HG03060 (cell line): ENCODE data around the gene MTRFR.

Experiments
- ATAC-seq: cut with Tn5 transposase; IDR thresholded peaks from one replicate; pipeline ENCODE4 v1.9.1; 2021; ENCODE audit warnings: low read depth, moderate number of reproducible peaks; ENCODE audit not compliant: unreplicated experiment

MTRFR gene

GRCh38 chr12:123269896-123270213 is 36.6 kb downstream of the MTRFR start:
- no peak for ATAC-seq

DNA sequence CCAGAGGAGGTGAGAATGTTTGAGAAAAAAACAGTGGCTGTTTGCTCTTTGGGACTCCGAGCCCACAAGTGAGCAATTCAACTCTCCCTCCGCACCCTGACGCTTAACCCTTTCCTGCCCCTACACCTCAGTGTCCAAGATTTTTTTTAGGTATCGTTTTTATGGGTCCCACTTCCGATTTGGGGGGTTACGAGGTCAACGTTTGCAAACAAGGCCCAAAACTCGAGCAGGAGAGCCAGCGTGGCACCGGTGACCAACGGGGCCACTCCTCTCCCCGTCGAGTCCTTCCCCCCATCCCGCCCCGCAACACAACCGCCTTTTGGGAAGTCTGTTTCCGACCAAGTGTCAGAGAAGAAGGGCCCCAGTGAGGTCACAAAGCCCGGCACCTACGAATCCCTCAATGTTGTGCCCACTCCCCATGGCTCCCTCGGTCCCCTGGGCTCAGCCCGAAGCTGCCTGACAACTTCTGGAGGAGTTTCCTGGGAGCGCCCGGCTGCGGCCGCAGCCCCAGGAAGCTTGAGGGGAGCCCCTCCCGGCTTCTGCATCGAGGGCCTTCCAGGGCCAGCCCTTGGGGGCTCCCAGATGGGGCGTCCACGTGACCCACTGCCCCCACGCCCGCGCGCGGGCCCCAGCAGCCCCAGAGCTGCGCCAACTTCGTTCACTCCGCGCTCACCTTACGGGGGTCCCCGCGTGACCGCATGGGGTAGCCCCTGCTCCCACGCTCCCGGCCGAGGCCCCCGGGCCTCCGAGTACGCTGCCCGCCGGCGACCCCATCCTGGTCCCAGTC is 37.2 kb downstream of the MTRFR start:
- ATAC-seq, result no peak

GRCh38 chr12:123271001-123271668 is 37.9 kb downstream of the MTRFR start:
- no peak for ATAC-seq

- ATAC-seq, result no peak
Observed at GRCh38 chr12:123273166-123273565, 39.9 kb downstream of the MTRFR start.

GRCh38 chr12:123278101-123278627 is 44.9 kb downstream of the MTRFR start:
- ATAC-seq, result peak; percentile 96

DNA sequence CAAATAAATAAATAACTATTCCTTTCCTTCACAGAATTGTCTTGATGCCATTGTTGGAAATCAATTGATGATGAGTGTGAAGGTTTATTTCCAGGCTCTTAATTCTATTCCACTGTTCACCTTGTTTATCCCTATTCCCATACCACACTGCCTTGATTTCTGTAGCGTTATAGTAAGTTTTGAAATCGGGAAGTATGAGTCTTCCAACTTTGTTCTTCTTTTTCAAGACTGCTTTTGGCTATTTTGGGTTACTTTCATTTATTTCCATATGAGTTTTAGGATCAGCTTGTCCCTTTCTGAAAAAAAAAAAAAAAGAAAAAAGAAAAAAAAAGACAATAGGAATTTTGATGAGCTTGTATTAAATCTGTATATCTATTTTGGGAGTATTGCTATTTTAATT is 47.7 kb downstream of the MTRFR start:
- no peak for ATAC-seq

- no peak for ATAC-seq
Observed at GRCh38 chr12:123282111-123282510, 48.9 kb downstream of the MTRFR start.

- ATAC-seq, result no peak
Observed at GRCh38 chr12:123283461-123283860, 50.2 kb downstream of the MTRFR start.

DNA sequence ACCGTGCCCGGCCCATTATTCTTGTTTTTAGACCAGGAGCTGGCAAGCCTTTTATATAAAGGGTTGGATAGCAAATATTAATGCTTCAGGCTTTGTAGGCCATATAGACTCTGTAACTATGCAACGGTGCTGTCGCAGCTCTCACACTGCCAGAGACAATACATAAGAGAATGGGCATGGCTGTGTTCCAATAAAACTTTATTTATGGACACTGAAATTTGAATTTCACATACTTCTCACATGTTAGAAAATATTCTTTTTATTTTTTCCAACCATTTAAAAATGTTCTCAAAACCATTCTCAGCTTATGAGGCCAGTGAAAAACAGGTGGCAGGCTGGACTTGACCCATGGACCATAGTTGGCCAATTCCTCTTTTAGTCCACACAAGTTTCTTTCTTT is 51.4 kb downstream of the MTRFR start:
- ATAC-seq, result no peak

DNA sequence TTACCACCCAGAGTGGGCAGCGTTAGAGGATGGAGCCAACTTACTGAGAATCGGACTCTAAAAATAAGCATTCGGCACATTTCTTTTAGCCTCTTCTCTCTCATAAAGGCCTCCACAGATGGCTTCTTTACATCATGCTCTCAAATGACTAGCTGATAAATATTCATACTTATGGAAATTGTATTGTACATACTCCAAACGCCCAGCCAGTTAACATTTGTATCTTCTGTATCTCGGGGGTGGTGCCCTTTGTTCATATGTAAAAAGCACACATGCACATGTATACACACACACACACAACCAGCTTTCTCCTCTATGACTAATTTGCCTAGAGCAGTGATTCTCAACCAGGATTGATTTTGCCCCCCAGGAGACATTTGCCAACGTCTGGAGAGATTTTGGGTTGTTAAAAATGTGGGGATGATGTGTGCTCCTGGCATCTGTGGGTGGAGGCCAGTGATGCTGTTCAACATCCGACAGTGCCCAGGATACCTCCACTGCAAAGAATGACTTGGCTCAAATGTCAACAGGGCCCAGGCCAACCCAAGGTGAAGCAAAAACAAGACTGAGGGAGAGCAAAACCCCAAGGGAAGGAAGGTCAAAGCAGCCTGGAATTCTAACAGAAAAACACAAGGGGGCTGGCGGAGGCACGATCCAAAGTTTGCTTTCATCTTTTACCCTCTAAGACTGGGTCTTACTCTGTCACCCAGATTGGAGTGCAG is 53.6 kb downstream of the MTRFR start:
- ATAC-seq, result no peak

DNA sequence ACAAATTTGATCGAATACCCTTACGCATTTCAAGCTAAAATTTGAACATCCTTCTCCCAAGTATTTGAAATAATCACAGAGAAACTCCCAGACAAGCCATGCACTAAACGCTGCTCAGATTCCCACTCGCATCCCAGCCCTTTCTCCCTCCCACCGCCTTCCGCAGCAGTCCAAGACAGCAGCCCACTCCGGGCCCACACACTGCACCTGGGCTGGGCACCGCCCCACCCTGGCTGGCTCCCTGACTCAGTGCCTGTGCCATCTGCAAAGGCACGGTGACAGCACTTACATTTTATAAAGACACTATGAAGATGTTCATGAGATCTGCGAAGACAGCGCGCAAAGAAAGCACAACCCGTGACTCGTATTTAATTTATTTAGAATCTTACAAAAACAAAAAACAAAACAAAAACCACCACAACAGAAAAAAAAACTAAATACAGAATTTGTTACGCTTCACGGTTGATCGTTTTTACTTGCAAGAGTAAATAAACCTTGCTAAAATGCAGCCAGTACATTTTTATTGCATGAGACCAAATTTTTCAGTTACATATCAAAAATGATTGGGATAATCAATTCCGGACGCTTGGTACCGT is 55.6 kb downstream of the MTRFR start:
- no peak for ATAC-seq

- no peak for ATAC-seq
Observed at GRCh38 chr12:123289911-123290310, 56.7 kb downstream of the MTRFR start.

GRCh38 chr12:123293178-123293760 is 60.0 kb downstream of the MTRFR start:
- no peak for ATAC-seq

GRCh38 chr12:123305136-123305535 is 71.9 kb downstream of the MTRFR start:
- ATAC-seq, result no peak

GRCh38 chr12:123306200-123306599 is 73.0 kb downstream of the MTRFR start:
- ATAC-seq, result no peak
